ENCODE results near the gene ABHD5.

ABHD5 gene

GRCh38 chr3:43755516-43756200 is 64.9 kb downstream of the ABHD5 start:
- DNase-seq (ENCODE audit: low spot score), result no peak
- no peak overlapping the region for H3K4me3 ChIP-seq
- no peak overlapping the region for H3K27ac ChIP-seq
- TF ChIP-seq CTCF (IDR thresholded peaks at IDR 0.05), result no peak

- Histone ChIP-seq H3K4me3 (no peak overlapping the region), H3K27ac (no peak overlapping the region)
- no peak for TF ChIP-seq CTCF (IDR thresholded peaks at IDR 0.05)
- DNase-seq (ENCODE audit: low spot score), result no peak
Observed at GRCh38 chr3:43757666-43758321, 67.1 kb downstream of the ABHD5 start.

GRCh38 chr3:43758592-43759225 is 68.0 kb downstream of the ABHD5 start:
- H3K27ac ChIP-seq, result peak overlapping the region in 1 of 2 donors; percentile 58
- TF ChIP-seq CTCF (IDR thresholded peaks at IDR 0.05), result no peak
- no peak overlapping the region for H3K4me3 ChIP-seq
- DNase-seq (ENCODE audit: low spot score), result no peak

GRCh38 chr3:43759297-43759782 is 68.6 kb downstream of the ABHD5 start:
- H3K27ac ChIP-seq, result peak overlapping the region in 1 of 2 donors; percentile 58
- H3K4me3 ChIP-seq, result no peak overlapping the region
- no peak for DNase-seq (ENCODE audit: low spot score)
- no peak for TF ChIP-seq CTCF (IDR thresholded peaks at IDR 0.05)

GRCh38 chr3:43759938-43760337 is 69.2 kb downstream of the ABHD5 start:
- no peak overlapping the region for H3K4me3 ChIP-seq
- no peak for DNase-seq (ENCODE audit: low spot score)
- H3K27ac ChIP-seq, result no peak overlapping the region
- no peak for TF ChIP-seq CTCF (IDR thresholded peaks at IDR 0.05)

GRCh38 chr3:43760938-43761337 is 70.2 kb downstream of the ABHD5 start:
- Histone ChIP-seq H3K4me3 (no peak overlapping the region), H3K27ac (no peak overlapping the region)
- DNase-seq (ENCODE audit: low spot score), result no peak
- TF ChIP-seq CTCF (IDR thresholded peaks at IDR 0.05), result no peak

Data from coronary artery (tissue), 2 donors.